Right cardiac atrium (tissue), 5 donors: ENCODE measurements around the gene SCAMP5. TPM values are rescaled to one million over a fixed set of nuclear protein-coding genes. Genes with fewer than 3 reads are reported as not detected.
A peak's percentile ranks its signal among the peaks of the same experiment; 100 is the strongest.

Source experiments
- ATAC-seq, 2 donors: fragments of 200-7000 bp; cut with Tn5 transposase; one replicate each; pipeline versions ENCODE4 v1.8.0 to v1.9.1; 2020; ENCODE audit warnings: moderate library complexity in 2 of 2, mild to moderate bottlenecking in 1 of 2
- DNase-seq, 3 donors: peaks; one replicate each; pipeline ENCODE4 v3.0.0-alpha.2; 2020
- H3K27ac ChIP-seq: one replicate; pipeline ENCODE4 v1.5.1; 2013; ENCODE audit warnings: mild to moderate bottlenecking, low read length, control low read depth, moderate library complexity
- H3K27me3 ChIP-seq: one replicate; pipeline ENCODE4 v1.6.1; 2013; ENCODE audit not compliant: control insufficient read depth, insufficient read depth
- H3K4me1 ChIP-seq: one replicate; pipeline ENCODE4 v1.6.1; 2013; ENCODE audit warnings: low read length; ENCODE audit not compliant: control insufficient read depth, insufficient read depth
- H3K4me3 ChIP-seq: one replicate; pipeline ENCODE4 v1.5.1; 2013; ENCODE audit warnings: low read length, control low read depth
- H3K9me3 ChIP-seq: one replicate; pipeline ENCODE4 v1.6.1; 2013; ENCODE audit warnings: low read length; ENCODE audit not compliant: control insufficient read depth
- WGBS: extraction: QIAGEN DNeasy Blood & Tissue Kit; methylation state at CpG from one replicate; pipeline ENCODE4 v1.1.7; 2013; 5-methylcytosine and 5-hydroxymethylcytosine counted together
- intact Hi-C, 4 donors: fragments of 100-400 bp; cut with DNase I; formaldehyde crosslinking; loops; one replicate each; pipeline versions ENCODE4 v1.11.0 to v1.14.0; 2022 to 2023
- polyA plus RNA-seq: library from polyadenylated mRNA; stranded (reverse); fragments of 200-250 nt; gene quantifications from one replicate; pipeline ENCODE4 v1.2.3, GENCODE V29; 2013
- total RNA-seq, 4 donors: library from RNA; stranded (reverse); fragmentation: NEBNext Ultra II Directional; extraction: Animal tissue kit (Norgen Biotek cat#: 25700); gene quantifications; one replicate each; pipeline ENCODE4 v1.2.1, GENCODE V29; 2021
- donor health status: healthy with polysubstance abuse.
- donor health status: DM: no; HTN: yes; CAD: no.
- donor health status: DM: no; HTN: no; CAD: no.
- donor health status: DM: no; HTN: yes; CAD: no; lungs with severe emphysema.
- donor health status: DM: yes; HTN: yes; CAD: no.

The SCAMP5 gene
- total and polyA plus RNA-seq, 5 donors: 4.5 to 10.2 (median 6.9) TPM

DNA sequence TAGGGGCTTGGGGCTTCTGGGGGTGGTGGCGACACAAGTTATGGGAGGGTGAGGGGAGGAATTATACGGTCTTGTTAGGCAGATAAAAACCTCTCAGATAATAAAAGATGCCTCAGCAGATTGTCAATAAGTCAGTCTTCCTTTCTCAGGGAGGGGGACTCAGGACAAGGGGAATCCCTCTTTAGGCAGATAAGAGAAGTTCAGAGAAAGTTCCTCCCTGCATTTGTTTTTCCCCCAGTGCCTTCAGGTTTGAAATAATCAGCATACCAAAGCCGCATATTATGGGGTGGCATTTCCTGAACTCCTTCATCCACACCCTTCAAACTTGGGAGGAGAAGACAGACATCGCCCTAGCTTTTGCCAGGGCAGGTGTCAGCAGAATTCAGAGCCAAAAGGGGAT, 36.5 kb downstream of the SCAMP5 start:
- intact Hi-C loops: no loop called here
- Histone ChIP-seq H3K4me1 (peaks cover 8% of the 10 kb centered on the region), H3K27ac (no peak overlapping the region), H3K27me3 (no peaks in the 10 kb centered on the region), H3K4me3 (no peak overlapping the region), H3K9me3 (no peaks in the 10 kb centered on the region)
- 56% methylated on average over 4 of the region's 4 CpGs for WGBS
- no peak for ATAC-seq
- DNase-seq: no peak

DNA sequence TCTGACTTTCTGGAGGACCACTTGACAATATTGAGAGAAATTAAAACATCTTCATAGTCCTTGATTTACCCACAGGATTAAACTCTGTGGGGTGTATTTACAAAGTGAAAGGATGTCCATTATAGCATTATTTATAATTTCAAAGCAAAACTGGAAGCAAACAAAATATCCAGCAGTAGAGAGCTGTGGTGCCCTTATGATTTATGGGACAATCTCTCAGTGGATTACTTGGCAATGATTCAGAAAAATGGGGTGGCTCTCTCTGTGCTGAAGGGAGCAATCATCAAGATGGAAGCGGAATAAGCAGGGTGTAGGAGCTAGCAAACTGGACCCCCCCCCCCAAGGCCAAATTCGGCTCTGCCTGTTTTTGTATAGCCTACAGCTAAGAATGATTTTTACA, 37.0 kb downstream of the SCAMP5 start:
- Histone ChIP-seq H3K4me1 (peaks cover 8% of the 10 kb centered on the region), H3K27me3 (no peaks in the 10 kb centered on the region), H3K27ac (no peak overlapping the region), H3K9me3 (no peaks in the 10 kb centered on the region), H3K4me3 (no peak overlapping the region)
- intact Hi-C loops: no loop called here
- ATAC-seq (no peak), DNase-seq (no peak)
- 97% methylated on average over 2 of the region's 2 CpGs for WGBS

DNA sequence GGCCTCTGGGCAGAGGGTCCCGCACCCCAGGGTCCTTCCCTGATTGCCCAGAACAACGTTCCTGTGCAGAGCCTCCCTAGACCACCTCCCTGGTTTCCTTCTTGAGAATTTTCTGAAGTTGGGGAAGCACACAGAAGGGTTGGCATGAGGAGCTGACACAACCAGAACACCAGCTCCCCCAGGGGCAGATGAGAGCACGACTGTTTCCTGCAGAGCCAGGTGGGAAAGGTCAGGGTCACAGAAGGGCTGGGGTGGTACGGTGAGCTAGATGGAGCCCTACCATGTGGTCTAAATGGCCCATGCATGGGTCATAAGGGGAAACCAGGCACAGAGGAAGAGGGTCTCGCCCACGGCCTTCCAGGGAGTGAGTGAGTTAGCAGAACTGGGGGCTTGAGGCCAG, 38.4 kb downstream of the SCAMP5 start:
- Histone ChIP-seq H3K9me3 (no peaks in the 10 kb centered on the region), H3K4me3 (no peak overlapping the region), H3K27me3 (no peaks in the 10 kb centered on the region), H3K27ac (no peak overlapping the region), H3K4me1 (peaks cover 8% of the 10 kb centered on the region)
- ATAC-seq (no peak), DNase-seq (no peak)
- intact Hi-C loops: no loop called here
- WGBS: 86% methylated on average over 6 of the region's 6 CpGs

DNA sequence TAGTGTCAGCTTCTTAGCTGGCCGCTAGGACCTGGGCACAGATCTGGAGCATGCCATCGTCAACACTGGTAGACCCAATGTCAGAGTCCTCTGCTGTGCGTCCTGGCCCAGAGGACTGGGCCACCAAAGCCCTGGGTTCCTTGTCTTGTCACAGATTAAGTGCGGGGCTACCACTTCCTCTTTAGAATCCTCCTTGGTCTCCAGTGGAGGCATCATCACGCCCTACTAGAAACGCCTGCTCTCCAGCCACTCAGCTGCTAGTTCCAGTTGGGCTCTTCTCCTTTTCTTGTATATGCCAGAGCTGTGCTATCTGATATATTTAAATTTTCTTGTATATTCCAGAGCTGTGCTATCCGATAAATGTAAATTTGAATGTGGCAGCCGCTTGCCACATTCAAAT, 39.3 kb downstream of the SCAMP5 start:
- Histone ChIP-seq H3K27me3 (no peaks in the 10 kb centered on the region), H3K4me3 (no peak overlapping the region), H3K9me3 (no peaks in the 10 kb centered on the region), H3K27ac (no peak overlapping the region), H3K4me1 (peaks cover 8% of the 10 kb centered on the region)
- WGBS: 93% methylated on average over 8 of the region's 8 CpGs
- DNase-seq (peak in 1 of 3 donors; percentile 66), ATAC-seq (no peak)
- intact Hi-C loops: no loop called here

DNA sequence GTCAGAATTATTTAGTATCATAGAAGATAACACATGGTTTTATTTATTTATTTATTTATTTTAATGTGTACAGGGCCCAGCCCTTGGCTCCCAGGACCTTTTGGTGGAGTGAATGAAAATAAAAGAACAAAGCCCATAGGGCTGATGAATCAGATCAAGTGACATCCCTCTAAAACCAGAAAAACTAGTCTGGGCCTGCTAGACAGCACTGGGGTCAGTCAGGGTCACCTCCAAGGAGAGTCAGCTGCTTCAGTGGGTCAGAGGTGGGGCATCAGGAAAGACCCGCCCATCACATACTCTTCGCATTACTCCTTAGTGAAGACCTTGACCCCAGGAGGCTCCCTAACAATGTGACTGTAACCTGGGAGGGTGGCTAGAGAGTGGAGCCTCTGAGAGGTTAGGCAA, 40.9 kb downstream of the SCAMP5 start:
- WGBS: 90% methylated on average over 2 of the region's 2 CpGs
- H3K27me3 ChIP-seq: no peaks in the 10 kb centered on the region
- H3K9me3 ChIP-seq: no peaks in the 10 kb centered on the region
- ATAC-seq (peak in 1 of 2 donors; percentile 48), DNase-seq (no peak)
- H3K4me3 ChIP-seq: no peak overlapping the region
- no peaks in the 10 kb centered on the region for H3K4me1 ChIP-seq
- no peak overlapping the region for H3K27ac ChIP-seq
- intact Hi-C loops: no loop called here

DNA sequence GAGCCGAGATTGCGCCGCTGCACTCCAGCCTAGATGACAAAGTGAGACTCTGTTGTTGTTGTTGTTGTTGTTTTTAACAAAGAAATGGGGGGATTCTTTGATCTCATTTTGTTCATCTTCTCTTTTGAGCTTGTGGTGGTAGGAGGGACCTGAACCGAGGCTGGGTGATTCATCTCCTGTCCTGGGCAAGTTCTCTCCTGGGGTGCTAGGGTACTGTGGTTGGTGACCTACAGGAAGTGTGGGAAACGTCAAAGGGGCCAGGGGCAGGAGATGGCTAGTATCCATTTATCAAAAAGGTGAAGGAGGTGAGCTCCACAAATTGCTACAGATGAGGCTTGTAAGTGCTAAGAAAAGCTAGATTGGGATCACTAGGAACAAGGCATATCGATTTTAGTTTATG, 42.3 kb downstream of the SCAMP5 start:
- Histone ChIP-seq H3K27me3 (no peaks in the 10 kb centered on the region), H3K9me3 (no peaks in the 10 kb centered on the region), H3K4me1 (no peaks in the 10 kb centered on the region), H3K27ac (no peak overlapping the region), H3K4me3 (no peak overlapping the region)
- ATAC-seq (no peak), DNase-seq (no peak)
- WGBS: 84% methylated on average over 6 of the region's 6 CpGs
- intact Hi-C loops: no loop called here

DNA sequence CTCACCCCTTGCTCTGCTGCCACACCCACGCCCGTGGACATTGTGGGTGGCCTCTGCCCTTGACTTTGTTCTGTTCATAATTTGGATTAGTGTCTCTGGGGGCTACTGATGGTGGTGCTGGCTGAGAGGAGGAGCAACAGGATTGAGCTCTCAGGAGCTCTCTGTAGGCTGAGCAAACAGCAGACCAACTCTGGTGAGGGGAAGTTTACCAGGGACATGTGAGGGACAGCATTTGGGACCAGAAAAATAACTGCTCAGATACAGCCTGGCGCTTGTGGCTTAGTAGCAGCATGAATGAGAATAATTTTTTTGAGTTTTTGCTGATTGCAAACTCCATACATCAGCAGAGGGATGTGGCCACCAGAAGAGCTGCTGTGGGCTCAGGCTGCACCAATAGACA, 42.9 kb downstream of the SCAMP5 start:
- intact Hi-C loops: no loop called here
- ATAC-seq (no peak), DNase-seq (no peak)
- WGBS: 78% methylated on average over 3 of the region's 3 CpGs
- Histone ChIP-seq H3K9me3 (no peaks in the 10 kb centered on the region), H3K27ac (no peak overlapping the region), H3K27me3 (no peaks in the 10 kb centered on the region), H3K4me3 (no peak overlapping the region), H3K4me1 (peaks cover 3% of the 10 kb centered on the region)

DNA sequence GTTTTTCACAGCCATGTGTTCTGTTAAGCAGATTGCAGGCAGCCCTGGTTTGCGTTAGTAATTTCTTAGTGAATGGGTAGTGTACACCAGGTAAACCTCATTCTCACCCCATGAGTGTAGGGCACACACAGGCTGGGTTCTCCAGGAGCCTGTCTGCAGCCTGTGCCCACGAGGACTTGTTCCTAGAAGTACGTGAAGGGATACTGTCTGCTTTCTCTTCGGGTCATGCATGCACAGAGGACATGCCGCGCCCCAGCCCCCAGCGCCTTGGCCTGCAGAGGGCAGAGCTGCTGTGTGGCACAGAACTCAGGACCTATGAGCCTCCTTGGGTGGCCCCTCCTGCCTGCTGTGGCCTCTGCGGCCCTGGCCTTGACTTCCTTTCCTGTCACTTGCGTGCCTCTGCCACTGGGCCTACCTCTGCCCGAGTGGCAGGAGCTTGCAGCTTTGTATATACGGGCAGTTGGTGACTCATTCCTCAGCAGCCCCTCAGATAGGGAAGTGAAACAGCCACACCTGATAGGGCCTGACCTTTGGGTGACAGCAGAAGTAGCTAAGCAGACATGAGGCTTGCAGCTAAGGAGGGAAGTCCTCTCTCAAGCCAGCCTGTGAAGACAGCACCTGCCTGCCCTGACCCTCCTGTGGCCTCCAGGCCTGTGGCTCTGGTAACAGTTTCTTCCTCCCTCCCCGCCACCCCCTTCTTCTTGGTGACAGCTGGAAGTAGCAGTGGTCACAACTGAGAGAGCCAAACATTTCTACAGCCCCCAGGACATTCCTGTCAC, 47.6 kb downstream of the SCAMP5 start:
- peak; percentile 83 to 94 (median 92) for DNase-seq
- intact Hi-C loops: loop anchor here in 2 of 4 donors (1.0 to 5.0 kb wide), 2 partner anchors 159 kb away; partner anchors contain the start of gene C15orf39 (in 1 of the 2)
- H3K9me3 ChIP-seq: no peaks in the 10 kb centered on the region
- H3K27ac ChIP-seq: peak overlapping the region; percentile 95
- no peaks in the 10 kb centered on the region for H3K27me3 ChIP-seq
- peaks cover 31% of the 10 kb centered on the region for H3K4me1 ChIP-seq
- WGBS: 34% methylated on average over 12 of the region's 12 CpGs
- ATAC-seq: peak; percentile 57 to 63
- H3K4me3 ChIP-seq: no peak overlapping the region

DNA sequence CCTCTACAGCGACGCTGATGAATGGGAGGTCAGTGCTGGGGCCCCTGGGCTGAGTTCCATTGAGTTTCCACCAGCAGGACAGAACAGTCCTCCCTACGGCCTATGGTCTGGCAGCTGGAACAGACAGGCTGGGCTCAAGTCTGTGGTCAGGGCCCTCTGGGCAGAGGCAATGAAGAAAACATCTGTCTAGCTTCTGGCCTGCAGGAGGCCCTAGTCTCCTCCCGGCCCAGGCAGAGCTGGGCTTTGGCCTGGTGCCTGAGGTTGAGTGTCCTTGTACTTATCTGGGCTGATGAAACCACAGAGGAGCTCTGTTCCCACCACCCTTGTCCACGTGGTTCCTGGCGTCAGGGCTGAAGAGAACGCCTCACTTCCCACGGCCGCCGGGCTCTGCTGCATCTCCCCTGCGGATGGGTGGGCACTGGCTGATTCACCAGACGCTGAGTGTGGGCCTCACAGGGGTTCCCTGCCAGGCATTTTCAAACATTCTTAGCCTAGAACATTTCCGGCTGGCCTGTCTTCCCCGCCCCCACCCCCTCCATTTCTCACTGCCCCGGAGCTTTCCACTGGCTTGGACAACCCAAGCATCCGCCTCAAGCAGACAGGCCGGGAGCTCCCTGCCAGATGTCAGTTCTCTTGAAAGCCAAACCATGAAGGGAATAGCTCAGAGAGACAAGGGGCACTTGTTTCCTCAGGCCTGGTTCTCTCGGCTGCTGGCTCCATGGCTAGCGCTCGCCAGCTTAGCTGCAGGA, 48.3 kb downstream of the SCAMP5 start:
- WGBS: 7% methylated on average over 20 of the region's 20 CpGs
- H3K4me3 ChIP-seq: no peak overlapping the region
- H3K9me3 ChIP-seq: no peaks in the 10 kb centered on the region
- peaks cover 36% of the 10 kb centered on the region for H3K4me1 ChIP-seq
- peak overlapping the region; percentile 95 for H3K27ac ChIP-seq
- DNase-seq (peak; percentile 99), ATAC-seq (peak; percentile 93)
- intact Hi-C loops: loop anchor here in 2 of 4 donors (1.0 to 5.0 kb wide), 2 partner anchors 159 kb away; partner anchors contain the start of gene C15orf39 (in 1 of the 2)
- H3K27me3 ChIP-seq: no peaks in the 10 kb centered on the region

DNA sequence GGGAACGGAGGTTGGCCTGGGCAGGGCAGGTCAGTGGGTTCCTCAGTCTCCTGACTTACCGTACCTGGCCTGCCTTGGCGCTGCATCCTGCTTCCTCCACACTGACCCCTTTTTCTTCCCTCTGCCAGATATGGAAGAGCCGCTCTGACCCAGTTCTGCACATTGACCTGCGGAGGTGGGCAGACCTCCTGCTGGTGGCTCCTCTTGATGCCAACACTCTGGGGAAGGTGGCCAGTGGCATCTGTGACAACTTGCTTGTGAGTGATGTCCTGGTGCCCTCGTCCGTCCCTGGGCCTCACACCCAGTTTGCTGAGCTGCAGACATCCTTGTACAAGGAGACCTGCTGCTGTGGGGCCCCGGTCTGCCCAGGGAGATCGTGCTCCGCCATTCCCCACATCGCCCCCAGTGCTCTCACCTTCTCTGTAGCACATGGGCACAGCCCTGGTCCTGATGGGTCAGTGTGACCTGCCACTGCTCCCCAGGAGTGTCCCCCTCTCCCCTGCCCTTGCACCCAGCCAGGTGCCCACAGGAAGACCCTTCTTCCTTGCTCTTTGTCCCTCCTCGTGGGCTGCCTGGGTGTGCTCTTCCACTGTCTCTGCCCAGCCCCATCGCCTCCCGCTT, 49.0 kb downstream of the SCAMP5 start:
- no peaks in the 10 kb centered on the region for H3K27me3 ChIP-seq
- H3K4me1 ChIP-seq: peaks cover 41% of the 10 kb centered on the region
- WGBS: 75% methylated on average over 14 of the region's 14 CpGs
- H3K27ac ChIP-seq: peak overlapping the region; percentile 95
- ATAC-seq (no peak), DNase-seq (peak in 1 of 3 donors; percentile 63)
- intact Hi-C loops: loop anchor here in 1 of 4 donors (5.0 kb wide), 1 partner anchor 158 kb away; the partner anchor contains the start of gene C15orf39
- H3K4me3 ChIP-seq: no peak overlapping the region
- no peaks in the 10 kb centered on the region for H3K9me3 ChIP-seq
